OCI-LY7 (cell line): ENCODE data around the gene TPRA1.

Experiments used
- EZH2phosphoT487 ChIP-seq: fragments of 200-600 bp; sonication (generic); IDR thresholded peaks from 2 replicates; pipeline ENCODE4 v1.6.1; 2018; ENCODE audit warnings: low read depth, borderline replicate concordance, mild to moderate bottlenecking, mixed run types, antibody characterized with exemption, low read length, moderate library complexity, mixed read lengths
- TF ChIP-seq, protein P1 (sequence below): fragments of 200-600 bp; sonication (generic); conservative IDR thresholded peaks from 2 replicates; pipeline ENCODE4 v1.5.1; 2014; ENCODE audit warnings: mild to moderate bottlenecking, antibody characterized with exemption, low read length, moderate library complexity, mixed read lengths

DNA sequence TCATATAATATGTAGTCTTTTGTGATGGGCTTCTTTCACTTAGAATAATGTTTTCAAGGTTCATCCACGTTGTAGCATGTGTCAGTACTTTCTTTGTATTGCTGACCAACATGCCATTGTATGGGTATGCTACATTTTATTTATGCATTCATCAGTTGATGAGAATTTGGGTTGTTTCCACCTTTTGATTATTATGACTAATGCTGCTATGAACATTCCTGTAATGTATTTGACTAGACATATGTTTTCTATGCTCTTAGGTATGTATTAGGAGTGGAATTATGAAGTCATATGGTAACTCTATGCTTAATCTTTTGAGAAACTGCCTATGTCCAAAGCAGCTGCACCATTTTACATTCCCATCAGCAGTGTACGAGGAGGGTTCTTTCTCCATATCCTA lies 35.3 kb upstream of the TPRA1 start:
- TF ChIP-seq, protein P1, sequence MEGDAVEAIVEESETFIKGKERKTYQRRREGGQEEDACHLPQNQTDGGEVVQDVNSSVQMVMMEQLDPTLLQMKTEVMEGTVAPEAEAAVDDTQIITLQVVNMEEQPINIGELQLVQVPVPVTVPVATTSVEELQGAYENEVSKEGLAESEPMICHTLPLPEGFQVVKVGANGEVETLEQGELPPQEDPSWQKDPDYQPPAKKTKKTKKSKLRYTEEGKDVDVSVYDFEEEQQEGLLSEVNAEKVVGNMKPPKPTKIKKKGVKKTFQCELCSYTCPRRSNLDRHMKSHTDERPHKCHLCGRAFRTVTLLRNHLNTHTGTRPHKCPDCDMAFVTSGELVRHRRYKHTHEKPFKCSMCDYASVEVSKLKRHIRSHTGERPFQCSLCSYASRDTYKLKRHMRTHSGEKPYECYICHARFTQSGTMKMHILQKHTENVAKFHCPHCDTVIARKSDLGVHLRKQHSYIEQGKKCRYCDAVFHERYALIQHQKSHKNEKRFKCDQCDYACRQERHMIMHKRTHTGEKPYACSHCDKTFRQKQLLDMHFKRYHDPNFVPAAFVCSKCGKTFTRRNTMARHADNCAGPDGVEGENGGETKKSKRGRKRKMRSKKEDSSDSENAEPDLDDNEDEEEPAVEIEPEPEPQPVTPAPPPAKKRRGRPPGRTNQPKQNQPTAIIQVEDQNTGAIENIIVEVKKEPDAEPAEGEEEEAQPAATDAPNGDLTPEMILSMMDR, result no peak
- TF ChIP-seq EZH2phosphoT487, result no peak
